H1 (cell line): Measurements from ENCODE around the gene RELN. TPM values are rescaled to one million over a fixed set of nuclear protein-coding genes. Genes with fewer than 3 reads are reported as not detected.

Experiments
- CHD1 ChIP-seq: IDR thresholded peaks from 2 replicates; pipeline ENCODE4 v1.6.1; 2012; ENCODE audit warnings: low read depth, low read length, improper control_type of control experiment
- RBBP5 ChIP-seq: IDR thresholded peaks from 2 replicates; pipeline ENCODE4 v1.7.1; 2012; ENCODE audit warnings: low read depth, mild to moderate bottlenecking, inconsistent platforms, low read length, moderate library complexity, borderline replicate concordance
- RFX5 ChIP-seq: IDR thresholded peaks from 2 replicates; pipeline ENCODE4 v1.6.1; 2011; ENCODE audit warnings: low read depth, low read length, improper control_type of control experiment, borderline replicate concordance
- YY1 ChIP-seq: IDR thresholded peaks from 2 replicates; pipeline ENCODE4 v1.6.1; 2011; ENCODE audit warnings: low read depth, mild to moderate bottlenecking, low read length
- polyA plus RNA-seq, 7 experiments: library from polyadenylated mRNA; depleted of rRNA in 3 of 7; stranded (reverse) in 5 of 7; unstranded in 2 of 7; fragments of >200 nt in 5 of 7; fragments of 200-250 nt in 2 of 7; gene quantifications; 1 replicate in 5 of 7; 2 replicates in 1 of 7; 4 replicates in 1 of 7; pipeline versions ENCODE4 v1.2.1 to v1.2.3, GENCODE V29; 2011 to 2013; ENCODE audit warnings: missing spikeins in 2 of 7, mixed read lengths in 2 of 7
- total RNA-seq: library from RNA; stranded (reverse); fragmentation: NEBNext Ultra II Directional; extraction: Animal tissue kit (Norgen Biotek cat#: 25700); gene quantifications from 2 replicates; pipeline ENCODE4 v1.2.1, GENCODE V29; 2021

RELN gene
- total and polyA plus RNA-seq, 2 of the 8 experiments (the other 6 are each of a cell fraction or from before 2014, with no cell fraction given), result 0.03 to 0.07 TPM

DNA sequence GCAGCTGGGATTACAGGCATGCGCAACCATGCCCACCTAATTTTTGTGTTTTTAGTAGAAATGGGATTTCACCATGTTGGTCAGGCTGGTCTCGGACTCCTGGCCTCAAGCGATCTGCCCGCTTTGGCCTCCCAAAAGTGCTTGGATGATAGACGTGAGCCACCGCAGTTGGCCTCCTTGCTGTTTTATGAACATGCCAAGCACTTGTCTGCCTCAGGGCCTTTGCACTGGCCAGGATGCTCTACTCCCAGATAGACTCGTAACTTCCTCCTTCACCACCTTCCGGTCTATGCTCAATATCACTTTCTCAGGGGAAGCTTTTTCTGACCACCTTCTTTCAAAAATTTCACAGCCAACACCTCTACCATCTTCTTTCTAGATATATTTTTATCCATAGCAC lies 549.8 kb downstream of the RELN start (continued):
- TF ChIP-seq RFX5, result no peak
- no peak for TF ChIP-seq YY1
- TF ChIP-seq RBBP5, result no peak
- TF ChIP-seq CHD1, result no peak
